ENCODE results near the gene ABCA5. TPM values are rescaled to one million over a fixed set of nuclear protein-coding genes. Genes with fewer than 3 reads are reported as not detected.

ABCA5 gene
- total RNA-seq, 2 donors from 2014 or later = 2.7 to 2.8 TPM

DNA sequence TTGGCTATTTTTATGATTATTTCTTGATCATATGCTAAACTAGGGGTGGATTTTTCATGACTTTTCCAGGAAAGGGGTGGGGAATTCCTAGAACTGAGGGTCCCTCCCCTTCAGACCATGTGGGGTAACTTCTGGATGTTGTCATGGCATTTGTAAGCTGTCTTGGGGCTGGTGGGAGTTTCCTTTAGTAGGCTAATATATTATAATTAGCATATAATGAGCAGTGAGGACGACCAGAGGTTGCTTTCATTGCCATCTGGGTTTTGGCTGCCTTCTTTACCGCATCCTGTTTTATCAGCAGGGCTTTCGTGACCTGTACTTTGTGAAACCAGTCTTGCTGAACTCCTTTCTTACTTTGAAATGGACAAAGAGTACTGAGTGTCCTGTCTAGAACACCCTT lies 40.4 kb upstream of the ABCA5 start:
- Histone ChIP-seq H3K4me1 (ENCODE audit: control insufficient read depth, insufficient read depth, low read length) (no peaks in the 10 kb centered on the region), H3K9me3 (ENCODE audit: control insufficient read depth, low read length) (no peaks in the 10 kb centered on the region), H3K9ac (ENCODE audit: extremely low read depth, low read length, poor library complexity, severe bottlenecking) (no peak overlapping the region), H3K36me3 (ENCODE audit: control insufficient read depth, insufficient read depth, low read length) (no peaks in the 10 kb centered on the region), H3K27ac (ENCODE audit: low read depth, low read length) (no peak overlapping the region), H3K4me3 (ENCODE audit: low read length) (no peak overlapping the region), H3K27me3 (ENCODE audit: control insufficient read depth, insufficient read depth, low read length, poor library complexity, severe bottlenecking) (no peaks in the 10 kb centered on the region)
- H3K27ac Mint-ChIP-seq = no peak overlapping the region
- no peaks in the 10 kb centered on the region for H3K27me3 Mint-ChIP-seq (ENCODE audit: insufficient read depth)
- TF ChIP-seq, protein P1, sequence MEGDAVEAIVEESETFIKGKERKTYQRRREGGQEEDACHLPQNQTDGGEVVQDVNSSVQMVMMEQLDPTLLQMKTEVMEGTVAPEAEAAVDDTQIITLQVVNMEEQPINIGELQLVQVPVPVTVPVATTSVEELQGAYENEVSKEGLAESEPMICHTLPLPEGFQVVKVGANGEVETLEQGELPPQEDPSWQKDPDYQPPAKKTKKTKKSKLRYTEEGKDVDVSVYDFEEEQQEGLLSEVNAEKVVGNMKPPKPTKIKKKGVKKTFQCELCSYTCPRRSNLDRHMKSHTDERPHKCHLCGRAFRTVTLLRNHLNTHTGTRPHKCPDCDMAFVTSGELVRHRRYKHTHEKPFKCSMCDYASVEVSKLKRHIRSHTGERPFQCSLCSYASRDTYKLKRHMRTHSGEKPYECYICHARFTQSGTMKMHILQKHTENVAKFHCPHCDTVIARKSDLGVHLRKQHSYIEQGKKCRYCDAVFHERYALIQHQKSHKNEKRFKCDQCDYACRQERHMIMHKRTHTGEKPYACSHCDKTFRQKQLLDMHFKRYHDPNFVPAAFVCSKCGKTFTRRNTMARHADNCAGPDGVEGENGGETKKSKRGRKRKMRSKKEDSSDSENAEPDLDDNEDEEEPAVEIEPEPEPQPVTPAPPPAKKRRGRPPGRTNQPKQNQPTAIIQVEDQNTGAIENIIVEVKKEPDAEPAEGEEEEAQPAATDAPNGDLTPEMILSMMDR (conservative IDR thresholded peaks at IDR 0.05) = no peak
- 84 to 92% methylated on average over 3 of the region's 3 CpGs for WGBS, 2 experiments (ENCODE audit: insufficient coverage in 1 of 2, insufficient read length in 1 of 2)
- H3K36me3 Mint-ChIP-seq (ENCODE audit: low read depth) = no peaks in the 10 kb centered on the region
- no peak overlapping the region for H3K4me3 Mint-ChIP-seq
- DNase-seq = no peak
- H3K9me3 Mint-ChIP-seq = no peaks in the 10 kb centered on the region
- peaks cover 12% of the 10 kb centered on the region for H3K4me1 Mint-ChIP-seq

GRCh38 chr17:69363488-69364210 lies 36.7 kb upstream of the ABCA5 start:
- no peak overlapping the region for H3K27ac ChIP-seq (ENCODE audit: low read depth, low read length)
- no peaks in the 10 kb centered on the region for H3K9me3 Mint-ChIP-seq
- H3K27me3 ChIP-seq (ENCODE audit: control insufficient read depth, insufficient read depth, low read length, poor library complexity, severe bottlenecking) = no peaks in the 10 kb centered on the region
- TF ChIP-seq, protein P1 (conservative IDR thresholded peaks at IDR 0.05) = no peak
- H3K36me3 ChIP-seq (ENCODE audit: control insufficient read depth, insufficient read depth, low read length) = no peaks in the 10 kb centered on the region
- H3K4me1 Mint-ChIP-seq = peaks cover 2% of the 10 kb centered on the region
- DNase-seq = no peak
- no peaks in the 10 kb centered on the region for H3K27me3 Mint-ChIP-seq (ENCODE audit: insufficient read depth)
- no peaks in the 10 kb centered on the region for H3K9me3 ChIP-seq (ENCODE audit: control insufficient read depth, low read length)
- H3K4me3 Mint-ChIP-seq = no peak overlapping the region
- H3K27ac Mint-ChIP-seq = no peak overlapping the region
- no peaks in the 10 kb centered on the region for H3K4me1 ChIP-seq (ENCODE audit: control insufficient read depth, insufficient read depth, low read length)
- H3K36me3 Mint-ChIP-seq (ENCODE audit: low read depth) = no peaks in the 10 kb centered on the region
- 100% methylated on average over 1 of the region's 2 CpGs; no CpG with 5 or more reads in 1 of the 2 experiments for WGBS, 2 experiments (ENCODE audit: insufficient coverage in 1 of 2, insufficient read length in 1 of 2)
- no peak overlapping the region for H3K9ac ChIP-seq (ENCODE audit: extremely low read depth, low read length, poor library complexity, severe bottlenecking)
- H3K4me3 ChIP-seq (ENCODE audit: low read length) = no peak overlapping the region

DNA sequence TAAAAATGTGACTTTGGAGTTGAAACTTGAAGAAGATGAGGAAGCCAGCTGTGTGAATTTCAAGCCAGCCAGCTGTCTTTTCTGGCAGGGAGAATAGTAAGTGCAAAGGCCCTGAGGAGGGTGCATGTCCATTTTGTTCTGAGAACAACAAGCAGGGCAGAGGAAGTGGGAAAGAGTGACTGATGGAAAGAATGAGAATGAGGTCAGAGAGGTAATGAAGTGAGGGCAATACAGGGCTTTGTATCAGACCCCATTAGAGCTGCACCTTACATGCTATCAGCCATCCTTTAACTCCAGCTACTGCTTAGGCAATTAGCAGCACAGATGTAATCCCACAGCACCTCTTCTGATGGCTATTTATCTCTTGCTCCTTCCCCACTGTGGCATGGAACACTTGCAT lies 34.2 kb upstream of the ABCA5 start:
- peaks cover 4% of the 10 kb centered on the region for H3K4me1 Mint-ChIP-seq
- H3K27ac Mint-ChIP-seq = no peak overlapping the region
- no peaks in the 10 kb centered on the region for H3K36me3 ChIP-seq (ENCODE audit: control insufficient read depth, insufficient read depth, low read length)

More for the DNA sequence above, 34.2 kb upstream of the ABCA5 start:
- TF ChIP-seq, protein P1 (conservative IDR thresholded peaks at IDR 0.05) = no peak
- H3K4me3 ChIP-seq (ENCODE audit: low read length) = no peak overlapping the region
- no peaks in the 10 kb centered on the region for H3K9me3 ChIP-seq (ENCODE audit: control insufficient read depth, low read length)
- no peaks in the 10 kb centered on the region for H3K27me3 ChIP-seq (ENCODE audit: control insufficient read depth, insufficient read depth, low read length, poor library complexity, severe bottlenecking)
- no peak overlapping the region for H3K9ac ChIP-seq (ENCODE audit: extremely low read depth, low read length, poor library complexity, severe bottlenecking)
- no peak for DNase-seq
- no peaks in the 10 kb centered on the region for H3K9me3 Mint-ChIP-seq
- no peaks in the 10 kb centered on the region for H3K4me1 ChIP-seq (ENCODE audit: control insufficient read depth, insufficient read depth, low read length)
- H3K4me3 Mint-ChIP-seq = no peak overlapping the region
- no peaks in the 10 kb centered on the region for H3K27me3 Mint-ChIP-seq (ENCODE audit: insufficient read depth)
- no peak overlapping the region for H3K27ac ChIP-seq (ENCODE audit: low read depth, low read length)
- no peaks in the 10 kb centered on the region for H3K36me3 Mint-ChIP-seq (ENCODE audit: low read depth)

Measured in endodermal cell (in vitro differentiated cells).